GM12873 (cell line): Measurements from ENCODE around the gene UPF1.

ENCODE experiments used
- CTCF ChIP-seq: IDR thresholded peaks from 2 replicates; pipeline ENCODE4 v1.5.1; 2012; ENCODE audit warnings: low read depth, mild to moderate bottlenecking, moderate library complexity, low read length, control low read depth; ENCODE audit not compliant: insufficient read depth; ENCODE audit errors: missing control alignments

UPF1 gene

GRCh38 chr19:18802354-18802753, 29.4 kb upstream of the UPF1 start:
- TF ChIP-seq CTCF, result no peak

DNA sequence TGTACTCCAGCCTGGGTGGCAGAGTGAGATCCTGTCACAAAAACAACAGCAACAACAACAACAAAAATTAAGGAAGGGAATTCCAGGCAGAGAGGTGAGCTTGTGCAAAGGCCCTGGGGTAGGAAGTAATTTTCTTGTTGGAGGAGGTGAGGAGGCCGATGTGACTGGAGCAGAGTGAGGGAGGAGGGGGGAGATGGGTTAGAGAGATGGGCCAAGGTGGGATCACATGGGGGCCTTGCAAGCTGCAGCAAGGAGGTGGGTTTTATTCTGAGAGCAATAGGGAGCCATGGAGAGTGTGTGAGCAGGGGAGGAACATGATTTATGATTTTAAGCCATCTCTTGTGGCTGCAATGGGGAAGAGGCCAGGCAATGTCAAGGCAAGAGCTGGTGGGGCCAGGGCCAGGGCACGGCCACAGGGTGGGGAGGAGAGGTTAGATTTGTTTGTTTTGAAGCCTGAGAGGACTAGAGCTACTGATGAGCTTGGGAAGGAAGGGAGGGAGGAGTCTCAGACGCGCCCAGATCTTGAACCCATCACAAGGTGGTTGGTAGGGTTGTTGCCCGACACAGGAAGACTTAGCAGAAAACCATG, 28.1 kb upstream of the UPF1 start:
- TF ChIP-seq CTCF, result no peak

- TF ChIP-seq CTCF, result no peak
Measured at GRCh38 chr19:18804139-18804601, 27.6 kb upstream of the UPF1 start.

- no peak for TF ChIP-seq CTCF
Measured at GRCh38 chr19:18804643-18805042, 27.1 kb upstream of the UPF1 start.

DNA sequence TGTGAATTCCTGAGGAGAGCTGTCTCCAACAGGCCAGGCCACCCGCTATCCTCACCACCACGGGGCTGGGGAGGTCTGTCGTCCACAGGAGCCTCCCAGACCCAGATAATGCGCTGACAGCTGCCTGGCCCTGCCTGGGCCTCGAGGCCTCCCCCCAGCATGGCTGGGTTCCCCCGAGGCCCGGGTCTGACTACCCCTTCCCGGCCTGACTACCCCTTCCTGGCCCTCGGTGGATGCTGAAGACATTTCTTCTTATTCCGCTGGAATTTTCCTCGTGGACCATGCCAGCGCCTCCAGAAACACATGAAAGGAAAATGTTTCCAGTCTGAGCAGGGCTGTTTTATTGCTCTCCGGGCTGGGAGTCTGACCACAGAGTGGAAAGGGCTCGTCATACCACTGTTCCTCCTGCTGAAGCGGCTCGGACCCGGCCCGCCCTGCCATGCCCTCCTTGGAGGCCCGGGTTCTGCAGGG, 23.9 kb upstream of the UPF1 start:
- TF ChIP-seq CTCF, result no peak

DNA sequence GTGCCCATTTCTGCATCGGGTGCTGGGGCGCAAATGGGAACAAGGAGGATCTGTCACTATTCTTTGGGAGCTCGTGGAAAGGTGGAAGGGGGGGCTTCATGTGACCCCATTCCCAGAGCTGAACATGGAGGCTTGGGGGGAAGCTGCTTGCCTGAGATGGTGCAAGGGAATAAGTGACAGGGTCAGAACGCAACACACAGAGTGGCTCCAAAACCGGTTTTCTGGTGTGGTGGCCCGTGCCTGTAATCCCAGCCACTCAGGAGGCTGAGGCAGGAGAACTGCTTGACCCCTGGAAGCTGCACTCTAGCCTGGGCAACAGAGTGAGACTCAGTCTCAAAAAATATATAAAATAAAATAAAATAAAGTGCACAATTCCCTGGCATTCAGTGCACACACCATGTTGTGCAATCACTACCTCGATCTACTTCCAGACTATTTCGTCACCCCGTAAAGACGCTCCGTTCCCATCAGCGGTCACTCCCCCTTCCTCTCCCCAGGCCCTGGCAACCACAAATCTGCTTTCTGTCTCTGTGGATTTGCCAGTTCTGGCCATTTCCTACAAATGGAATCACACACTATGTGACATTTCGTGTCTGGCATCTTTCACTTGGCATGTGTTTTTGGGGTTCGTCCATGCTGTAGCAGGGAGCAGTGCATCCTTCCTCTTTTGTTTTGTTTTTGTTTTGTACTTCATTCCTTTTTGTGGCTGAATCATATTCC, 22.4 kb upstream of the UPF1 start:
- no peak for TF ChIP-seq CTCF

DNA sequence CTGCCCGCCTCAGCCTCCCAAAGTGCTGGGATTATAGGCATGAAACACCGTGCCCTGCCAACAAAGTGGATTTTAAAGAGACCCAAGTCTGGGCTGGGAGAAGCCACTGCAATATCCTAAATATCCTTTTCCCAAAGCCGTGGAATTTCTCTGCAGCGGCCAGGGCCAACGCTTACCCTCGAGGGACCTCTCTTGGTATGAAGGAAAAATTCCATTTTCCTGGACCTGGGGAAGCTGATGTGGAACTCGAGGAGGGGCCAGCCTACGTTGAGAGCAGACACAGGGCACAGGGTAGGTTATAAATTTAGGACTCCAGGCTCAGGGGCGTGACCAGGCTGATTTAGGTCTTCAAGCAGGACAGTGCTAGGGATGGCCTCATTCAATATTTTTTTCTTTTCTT, 17.7 kb upstream of the UPF1 start:
- no peak for TF ChIP-seq CTCF
